K562 (cell line): Measurements from ENCODE around the gene RBM26. TPM values are rescaled to one million over a fixed set of nuclear protein-coding genes. Genes with fewer than 3 reads are reported as not detected.
A peak's percentile ranks its signal among the peaks of the same experiment; 100 is the strongest.

Experiments used
- ATAC-seq: fragments of 200-7000 bp; cut with Tn5 transposase; 3 replicates; pipeline ENCODE4 v1.9.1; 2020; ENCODE audit warnings: moderate library complexity
- BruUV-seq: library from RNA; stranded (reverse); fragments of 400-500 nt; replicated peaks from 2 replicates; lab custom pipeline; 2021; lab: Mats Ljungman, UMichigan
- CTCF ChIA-PET: fragments of 300-600 bp; formaldehyde crosslinking; extraction: SDS; loops from one replicate; lab custom pipeline; 2021; ENCODE audit warnings: low intra/inter-chr PET ratio; lab: Yijun Ruan, JAX
- POLR2A ChIA-PET: fragments of 300-600, 350-650 bp; sonication (Branson Sonifier 250); formaldehyde crosslinking; extraction: SDS; loops from one replicate; lab custom pipeline; 2021; ENCODE audit warnings: antibody characterized with exemption, inconsistent platforms; lab: Yijun Ruan, JAX
- DNase-seq, 4 experiments: peaks; one replicate each; pipeline versions ENCODE4 v3.0.0 to v3.0.0-alpha.2; 2011 to 2018; ENCODE audit warnings: low spot score in 3 of 4, mixed read lengths in 3 of 4; ENCODE audit errors: extremely low read depth in 1 of 4
- FAIRE-seq: peaks from 2 replicates; lab custom pipeline; 2011; peaks lifted over from hg19 to GRCh38; lab: Jason Lieb, UNC
- H2AFZ ChIP-seq: 2 replicates; pipeline ENCODE4 v1.6.0; 2011; ENCODE audit warnings: low read depth, low read length, control low read depth, inconsistent platforms
- H3K27ac ChIP-seq: fragments of 200-600 bp; 3 replicates; pipeline ENCODE4 v1.8.0; 2011; ENCODE audit warnings: low read depth, mild to moderate bottlenecking, control low read depth, inconsistent platforms, low read length, moderate library complexity, mixed read lengths; ENCODE audit errors: extremely low read depth
- H3K27me3 ChIP-seq, 2 experiments: fragments of 300-600 bp in 1 of 2; 2 replicates in 1 of 2; 3 replicates in 1 of 2; pipeline versions ENCODE4 v1.6.0 to v1.8.0; 2011; ENCODE audit warnings: inconsistent platforms in 2 of 2, low read length in 2 of 2, mild to moderate bottlenecking in 1 of 2, mixed read lengths in 1 of 2, moderate library complexity in 1 of 2; ENCODE audit not compliant: control insufficient read depth in 2 of 2, insufficient read depth in 2 of 2
- H3K36me3 ChIP-seq: fragments of 300-600 bp; 3 replicates; pipeline ENCODE4 v1.8.0; 2011; ENCODE audit warnings: mild to moderate bottlenecking, low read length, inconsistent platforms; ENCODE audit not compliant: control insufficient read depth, insufficient read depth
- H3K4me1 ChIP-seq, 2 experiments: fragments of 200-600 bp in 1 of 2; replicated peaks in 1 of 2; 2 replicates in 1 of 2; 3 replicates in 1 of 2; pipeline versions ENCODE4 v1.5.1 to v1.8.0; 2011; ENCODE audit warnings: inconsistent platforms in 2 of 2, low read length in 2 of 2, mild to moderate bottlenecking in 1 of 2, mixed read lengths in 1 of 2, moderate library complexity in 1 of 2; ENCODE audit not compliant: control insufficient read depth in 2 of 2, insufficient read depth in 2 of 2
- H3K4me2 ChIP-seq: 2 replicates; pipeline ENCODE4 v1.6.1; 2011; ENCODE audit warnings: low read length, control low read depth, inconsistent platforms, mixed read lengths; ENCODE audit not compliant: insufficient read depth
- H3K4me3 ChIP-seq: fragments of 200-600 bp; sonication (generic), shearing (Covaris generic); 2 replicates; pipeline ENCODE4 v1.5.1; 2016; ENCODE audit warnings: control low read depth, inconsistent platforms
- H3K79me2 ChIP-seq: fragments of 200-600 bp; 3 replicates; pipeline ENCODE4 v1.8.0; 2011; ENCODE audit warnings: low read length, inconsistent platforms; ENCODE audit not compliant: control insufficient read depth, insufficient read depth
- H3K9ac ChIP-seq, 2 experiments: 2 replicates each; pipeline versions ENCODE4 v1.6.0 to v1.6.1; 2011; ENCODE audit warnings: low read depth in 2 of 2, low read length in 2 of 2, control low read depth in 1 of 2, inconsistent platforms in 1 of 2, mild to moderate bottlenecking in 1 of 2, mixed read lengths in 1 of 2; ENCODE audit not compliant: insufficient read depth in 1 of 2
- H3K9me1 ChIP-seq: one replicate; pipeline ENCODE4 v1.6.0; 2011; ENCODE audit warnings: inconsistent platforms, mild to moderate bottlenecking, low read length, moderate library complexity; ENCODE audit not compliant: control insufficient read depth, insufficient read depth
- H3K9me3 ChIP-seq: replicated peaks from 2 replicates; pipeline ENCODE4 v1.5.1; 2011; ENCODE audit warnings: low read depth, low read length, inconsistent platforms; ENCODE audit not compliant: control insufficient read depth, insufficient read depth
- H4K20me1 ChIP-seq: replicated peaks from 2 replicates; pipeline ENCODE4 v1.6.1; 2011; ENCODE audit warnings: low read length, inconsistent platforms, mixed read lengths; ENCODE audit not compliant: control insufficient read depth, insufficient read depth
- BACH1 ChIP-seq: fragments of 200-800 bp; sonication (Bioruptor generic); IDR thresholded peaks from 2 replicates; pipeline ENCODE4 v1.6.1; 2016; ENCODE audit warnings: missing genetic modification characterization, missing compliant biosample characterization
- CXXC5 ChIP-seq: fragments of 250-450 bp; sonication (Bioruptor Pico); IDR thresholded peaks from 2 replicates; pipeline ENCODE4 v1.8.0; 2022; ENCODE audit warnings: inconsistent platforms, mild to moderate bottlenecking, moderate library complexity
- HDAC8 ChIP-seq: fragments of 450-650 bp; IDR thresholded peaks from 2 replicates; pipeline ENCODE4 v1.6.1; 2016; ENCODE audit warnings: mild to moderate bottlenecking, missing genetic modification characterization, moderate library complexity, missing compliant biosample characterization
- HMBOX1 ChIP-seq: sonication (generic); IDR thresholded peaks from 2 replicates; pipeline ENCODE4 v1.6.1; 2016
- MAFK ChIP-seq: IDR thresholded peaks from 2 replicates; pipeline ENCODE4 v1.6.1; 2011; ENCODE audit warnings: low read length, improper control_type of control experiment
- MBD2 ChIP-seq: sonication (generic); IDR thresholded peaks from 2 replicates; pipeline ENCODE4 v1.6.1; 2016; ENCODE audit warnings: low read depth, borderline replicate concordance
- MEIS2 ChIP-seq: fragments of 450-650 bp; IDR thresholded peaks from 2 replicates; pipeline ENCODE4 v1.6.1; 2014; ENCODE audit warnings: mild to moderate bottlenecking; ENCODE audit not compliant: partially characterized antibody
- NEUROD1 ChIP-seq: fragments of 150-350 bp; IDR thresholded peaks from 2 replicates; pipeline ENCODE4 v1.6.1; 2014; ENCODE audit warnings: borderline replicate concordance, low read length, low read depth; ENCODE audit not compliant: partially characterized antibody
- NFE2 ChIP-seq: IDR thresholded peaks from 2 replicates; pipeline ENCODE4 v1.6.1; 2014; ENCODE audit warnings: antibody characterized with exemption, low read depth
- NUFIP1 ChIP-seq: fragments of 450-650 bp; IDR thresholded peaks from 2 replicates; pipeline ENCODE4 v1.6.1; 2018; ENCODE audit not compliant: partially characterized antibody
- SRSF3 ChIP-seq: fragments of 200-400 bp; formaldehyde crosslinking; IDR thresholded peaks from 2 replicates; pipeline ENCODE4 v1.6.1; 2016; ENCODE audit warnings: mild to moderate bottlenecking, low read length, moderate library complexity; ENCODE audit not compliant: insufficient read depth
- ZNF140 ChIP-seq: fragments of 250-450 bp; sonication (Bioruptor Pico); IDR thresholded peaks from 2 replicates; pipeline ENCODE4 v1.8.0; 2021; ENCODE audit warnings: moderate library complexity, mild to moderate bottlenecking, inconsistent platforms
- ZNF143 ChIP-seq: sonication (generic); formaldehyde crosslinking; IDR thresholded peaks from 2 replicates; pipeline ENCODE4 v1.9.0; 2022; ENCODE audit warnings: mild to moderate bottlenecking, missing genetic modification reagents
- ZNF316 ChIP-seq: fragments of 450-650 bp; IDR thresholded peaks from 2 replicates; pipeline ENCODE4 v1.6.1; 2016
- ZNF512 ChIP-seq: IDR thresholded peaks from 2 replicates; pipeline ENCODE4 v1.6.1; 2016; ENCODE audit warnings: missing genetic modification characterization, missing compliant biosample characterization
- ZNF668 ChIP-seq: fragments of 250-450 bp; sonication (Bioruptor Pico); IDR thresholded peaks from 2 replicates; pipeline ENCODE4 v1.8.0; 2022; ENCODE audit warnings: mild to moderate bottlenecking, inconsistent platforms
- WGBS: fragments of 100-300 bp; shearing (Covaris generic); methylation state at CpG from one replicate; pipeline ENCODE4 v1.1.6; 2016; ENCODE audit warnings: low coverage, mixed read lengths; ENCODE audit not compliant: insufficient coverage; ENCODE audit errors: missing lambda C conversion rate; 5-methylcytosine and 5-hydroxymethylcytosine counted together
- in situ Hi-C: fragments of 300-500 bp; cut with MboI; formaldehyde crosslinking; loops from 4 replicates; pipeline ENCODE4 v1.15.0; 2018; ENCODE audit warnings: inconsistent platforms, mixed read lengths
- intact Hi-C: fragments of 100-400 bp; cut with micrococcal nuclease; formaldehyde crosslinking; loops from 2 replicates; pipeline ENCODE4 v1.14.2; 2022
- polyA plus RNA-seq, 8 experiments: library from polyadenylated mRNA; depleted of rRNA in 4 of 8; stranded (reverse) in 5 of 8; unstranded in 3 of 8; fragments of >200 nt; fragmentation: Nextera tagmentation in 2 of 8; fragmentation: Illumina TruSeq in 1 of 8; extraction: Ambion mirVana in 2 of 8; extraction: Trizol in 1 of 8; gene quantifications; 2 replicates each; pipeline versions ENCODE4 v1.2.1 to v1.2.3, GENCODE V29; 2011 to 2014; ENCODE audit warnings: inconsistent platforms in 1 of 8, missing spikeins in 1 of 8
- total RNA-seq, 7 experiments: library from RNA; depleted of rRNA in 6 of 7; stranded (reverse); fragments of >200 nt in 6 of 7; fragmentation: Illumina TruSeq in 2 of 7; extraction: Trizol in 2 of 7; gene quantifications; 2 replicates each; pipeline versions ENCODE4 v1.2.1 to v1.2.3, GENCODE V29; 2011 to 2021; ENCODE audit warnings: low replicate concordance in 1 of 7
- TF ChIP-seq, protein P1 (sequence below), 2 experiments: IDR thresholded peaks in 1 of 2; conservative IDR thresholded peaks in 1 of 2; 2 replicates each; pipeline ENCODE4 v1.6.1; 2016; ENCODE audit warnings: low read depth in 2 of 2, mild to moderate bottlenecking in 1 of 2, missing compliant biosample characterization in 1 of 2, missing genetic modification characterization in 1 of 2, moderate library complexity in 1 of 2

The RBM26 gene
- total and polyA plus RNA-seq, 9 of the 15 experiments (the other 6 are each of a cell fraction or from before 2014, with no cell fraction given): 10.0 to 42.4 (median 26.4) TPM

DNA sequence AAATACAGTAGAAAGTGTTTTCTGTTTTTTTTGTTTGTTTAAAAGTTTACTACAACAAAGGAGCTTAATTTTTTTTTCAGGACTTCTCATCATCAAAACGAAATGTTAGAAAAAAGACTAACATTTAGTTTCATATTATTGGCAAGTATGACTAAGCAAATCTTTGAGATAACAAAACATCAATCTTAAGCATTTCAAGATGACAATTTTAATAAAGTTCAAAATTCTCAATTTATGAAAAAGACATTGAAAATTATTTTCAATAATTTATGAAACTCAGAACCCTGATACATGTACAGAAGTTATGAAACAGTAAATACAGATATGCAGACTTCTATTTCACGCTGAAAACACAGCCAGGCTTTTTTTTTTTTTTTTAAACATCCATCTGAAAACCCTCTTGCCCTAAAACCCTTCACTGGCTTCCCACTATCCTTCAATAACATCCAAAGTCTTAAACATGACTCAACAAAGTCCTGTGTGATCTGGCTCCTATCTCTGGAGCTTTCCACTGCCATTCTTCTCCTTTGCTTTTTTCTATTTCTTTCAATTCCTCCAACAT lies 3.9 kb downstream of the RBM26 start:
- H3K9me3 ChIP-seq: peaks cover 2% of the 10 kb centered on the region; the same call in 1 of the 2 replicates
- no peak overlapping the region for H2AFZ ChIP-seq
- WGBS: 0% methylated on average over 2 of the region's 2 CpGs
- no peak for FAIRE-seq
- peak in 1 of 4 experiments; percentile 16 for DNase-seq
- H4K20me1 ChIP-seq: peaks cover 12% of the 10 kb centered on the region; the same call in 1 of the 2 replicates
- peak overlapping the region; percentile 99; the same call in 2 of the 3 replicates for H3K27ac ChIP-seq
- BruUV-seq: no TSS peak
- peak overlapping the region; percentile 93; the same call in 1 of the 2 replicates for H3K4me2 ChIP-seq
- no peak for ATAC-seq
- no peaks in the 10 kb centered on the region for H3K27me3 ChIP-seq
- H3K9ac ChIP-seq: peak overlapping the region in 1 of 2 experiments; percentile 95; a peak in 1 of 4 replicates
- CTCF ChIA-PET: interaction anchor here (0.7 kb wide), 1 partner anchor 97 kb away, joined by 4 read pairs; no protein-coding TSS in a partner anchor
- POLR2A ChIA-PET: interaction anchor here (0.6 kb wide), 1 partner anchor 936 kb away, joined by 4 read pairs; no protein-coding TSS in a partner anchor
- in situ Hi-C loops: no loop called here
- H3K79me2 ChIP-seq: peaks cover 100% of the 10 kb centered on the region
- peaks cover 0 to 22% of the 10 kb centered on the region in 2 experiments; a peak in 3 of 5 replicates for H3K4me1 ChIP-seq
- H3K4me3 ChIP-seq: peak overlapping the region; percentile 70; the same call in 1 of the 2 replicates
- H3K36me3 ChIP-seq: peaks cover 52% of the 10 kb centered on the region
- intact Hi-C loops: no loop called here
- no peaks in the 10 kb centered on the region for H3K9me1 ChIP-seq
- TF ChIP-seq NFE2: peak; percentile 48; the same call in 1 of the 2 replicates
- peak; percentile 86 for TF ChIP-seq ZNF316
- no peak for TF ChIP-seq ZNF140 (CRISPR knock-in tag)
- peak; percentile 22; the same call in 1 of the 2 replicates for TF ChIP-seq MAFK
- no peak for TF ChIP-seq SRSF3
- no peak for TF ChIP-seq ZNF668 (CRISPR knock-in tag)
- no peak for TF ChIP-seq HDAC8
- no peak for TF ChIP-seq HMBOX1
- no peak for TF ChIP-seq MBD2
- TF ChIP-seq NEUROD1: no peak
- peak; percentile 64 for TF ChIP-seq MEIS2
- TF ChIP-seq, protein P1, sequence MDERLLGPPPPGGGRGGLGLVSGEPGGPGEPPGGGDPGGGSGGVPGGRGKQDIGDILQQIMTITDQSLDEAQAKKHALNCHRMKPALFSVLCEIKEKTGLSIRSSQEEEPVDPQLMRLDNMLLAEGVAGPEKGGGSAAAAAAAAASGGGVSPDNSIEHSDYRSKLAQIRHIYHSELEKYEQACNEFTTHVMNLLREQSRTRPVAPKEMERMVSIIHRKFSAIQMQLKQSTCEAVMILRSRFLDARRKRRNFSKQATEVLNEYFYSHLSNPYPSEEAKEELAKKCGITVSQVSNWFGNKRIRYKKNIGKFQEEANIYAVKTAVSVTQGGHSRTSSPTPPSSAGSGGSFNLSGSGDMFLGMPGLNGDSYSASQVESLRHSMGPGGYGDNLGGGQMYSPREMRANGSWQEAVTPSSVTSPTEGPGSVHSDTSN (CRISPR knock-in tag; IDR thresholded peaks at IDR 0.05; ENCODE audit: low read depth): no peak
- TF ChIP-seq, protein P1 (tag; conservative IDR thresholded peaks at IDR 0.05; ENCODE audit: low read depth): 0 out of 2 replicates have a peak, but pooled peaks have one; percentile 28
- no peak for TF ChIP-seq ZNF143
- TF ChIP-seq ZNF512 (tag): no peak
- no peak for TF ChIP-seq CXXC5 (CRISPR knock-in tag)
- TF ChIP-seq BACH1: peak; percentile 40; the same call in 1 of the 2 replicates
- TF ChIP-seq NUFIP1: no peak
